ENCODE data around the gene ZP3.
"Not testable (repeated sequence)": the region's sequence is repeated elsewhere in the genome, so short reads cannot be mapped to it uniquely, and the experiment has no call there.

Gene ZP3

GRCh38 chr7:76443846-76444245, 19.1 kb downstream of the ZP3 start:
- not testable (repeated sequence) for DNase-seq

GRCh38 chr7:76445577-76446008, 20.8 kb downstream of the ZP3 start:
- peak in 1 of 2 experiments; percentile 13 for DNase-seq

DNA sequence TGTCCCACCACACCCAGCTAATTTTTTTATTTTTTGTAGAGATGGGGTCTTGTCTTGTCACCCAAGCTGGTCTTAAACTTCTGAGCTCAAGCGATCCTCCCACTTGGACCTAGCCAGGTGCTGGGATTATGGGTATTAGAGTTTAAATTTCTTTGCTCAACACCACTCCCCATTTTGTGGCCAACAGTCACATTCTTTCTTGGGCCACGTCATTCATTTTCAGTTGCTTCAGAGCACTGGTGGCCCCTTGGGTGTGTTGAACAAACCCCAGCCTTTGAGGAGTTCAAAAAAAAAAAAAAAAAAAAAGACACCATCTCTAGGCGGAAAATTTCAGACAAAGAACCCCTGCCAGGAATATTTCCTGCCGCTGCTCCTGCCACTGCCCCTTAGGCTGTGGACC, 32.3 kb downstream of the ZP3 start:
- not testable (repeated sequence) for DNase-seq

GRCh38 chr7:76458504-76458903, 33.8 kb downstream of the ZP3 start:
- DNase-seq, result not testable (repeated sequence)

DNA sequence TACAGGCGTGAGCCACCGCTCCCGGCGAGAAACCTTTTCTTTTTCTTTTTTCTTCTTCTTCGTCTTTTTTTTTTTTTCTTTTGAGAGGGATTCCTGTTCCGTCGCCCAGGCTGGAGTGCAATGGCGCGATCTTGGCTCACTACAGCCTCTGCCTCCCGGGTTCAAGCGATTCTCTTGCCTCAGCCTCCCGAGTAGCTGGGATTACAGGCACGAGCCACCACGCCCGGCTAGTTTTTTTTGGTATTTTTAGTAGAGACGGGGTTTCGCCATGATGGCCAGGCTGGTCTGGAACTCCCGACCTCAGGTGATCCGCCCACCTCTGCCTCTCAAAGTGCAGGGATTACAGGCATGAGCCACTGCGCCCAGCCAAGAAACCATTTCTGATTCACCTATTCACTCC, 36.0 kb downstream of the ZP3 start:
- DNase-seq, result not testable (repeated sequence)

DNA sequence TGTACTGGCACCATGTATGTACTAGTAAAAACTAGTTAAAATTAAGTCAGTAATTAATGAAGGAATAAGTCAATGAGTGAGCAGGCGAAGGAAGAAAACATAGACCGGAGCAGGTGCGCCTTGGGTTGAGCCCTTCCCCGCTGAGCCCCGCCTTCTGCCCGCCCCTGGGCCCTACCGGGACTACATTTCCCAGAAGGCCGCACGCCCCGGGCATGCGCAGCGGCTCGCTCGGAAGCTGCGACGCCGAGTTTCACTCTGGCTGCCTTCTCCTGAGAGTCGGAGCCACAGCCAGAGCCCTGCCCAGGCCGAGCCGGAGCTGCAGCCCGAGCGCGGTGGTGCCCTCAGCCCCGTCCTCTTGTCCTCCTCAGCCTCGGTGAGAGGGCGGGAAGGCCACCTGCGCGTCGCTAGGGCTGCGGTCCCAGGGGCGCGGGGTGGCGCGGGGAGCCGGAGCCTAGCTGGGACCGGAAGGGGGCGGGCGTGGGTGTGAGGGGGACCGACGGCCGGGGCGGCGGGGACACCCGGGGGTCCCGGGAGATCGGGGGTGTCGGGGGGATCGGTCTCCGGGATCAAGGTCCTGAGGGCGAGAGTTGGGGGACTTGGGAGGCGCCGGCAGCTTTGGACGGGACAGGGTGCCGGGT, 36.8 kb downstream of the ZP3 start, which contains the start of gene DTX2:
TSS of gene DTX2 (plus strand) at position 246 of the 638 bp plus-strand sequence. CDS start 18,801 bp downstream, outside the sequence.
- DNase-seq, result peak; percentile 46 to 56

DNA sequence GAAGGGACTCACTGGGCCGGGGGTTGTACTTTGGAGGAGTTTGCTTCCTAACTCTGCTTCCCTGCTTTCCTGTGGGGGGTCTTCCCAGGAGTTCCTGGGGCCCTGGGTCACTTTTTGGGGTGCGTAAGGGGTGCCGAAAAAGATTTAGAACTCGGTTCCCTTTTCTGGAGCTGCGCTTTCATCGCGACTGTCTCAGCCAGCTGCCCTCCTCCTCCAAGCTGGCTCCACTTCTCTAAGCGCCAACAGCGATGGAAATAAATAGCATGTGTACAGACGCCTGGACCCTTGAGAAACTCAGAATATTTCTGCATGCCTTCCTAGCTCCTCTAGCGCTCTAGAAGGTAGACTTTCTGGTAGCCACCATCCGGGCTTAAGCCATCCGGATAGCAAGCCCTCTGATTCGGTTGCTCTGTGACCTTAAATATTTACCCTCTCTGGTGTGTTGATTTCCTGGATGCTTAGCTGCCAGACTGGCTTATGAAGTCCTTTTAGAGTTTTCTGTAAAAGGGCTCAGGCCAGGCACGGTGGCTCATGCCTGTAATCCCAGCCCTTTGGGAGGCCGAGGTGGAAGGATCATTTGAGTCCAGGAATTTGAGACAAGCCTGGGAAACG, 37.6 kb downstream of the ZP3 start:
- DNase-seq, result not testable (repeated sequence)

DNA sequence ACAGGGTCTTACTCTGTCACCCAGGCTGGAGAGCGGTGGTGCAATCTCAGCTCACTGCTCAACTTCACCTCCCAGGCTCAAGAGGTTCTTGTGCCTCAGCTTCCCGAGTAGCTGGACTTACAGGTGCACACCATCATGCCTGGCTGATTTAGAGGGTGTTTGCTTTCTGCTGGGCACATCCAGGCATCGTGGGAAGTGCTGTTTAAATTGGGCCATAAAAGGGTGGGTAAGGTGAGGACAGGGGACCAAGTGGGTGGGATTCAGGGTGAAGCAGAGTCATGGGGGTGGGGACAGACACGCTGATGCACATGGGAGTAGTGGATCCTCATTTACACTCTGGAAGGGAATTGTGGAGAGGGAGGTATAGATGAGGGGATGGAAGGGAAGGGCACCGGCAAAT, 40.2 kb downstream of the ZP3 start:
- DNase-seq, result not testable (repeated sequence)

DNA sequence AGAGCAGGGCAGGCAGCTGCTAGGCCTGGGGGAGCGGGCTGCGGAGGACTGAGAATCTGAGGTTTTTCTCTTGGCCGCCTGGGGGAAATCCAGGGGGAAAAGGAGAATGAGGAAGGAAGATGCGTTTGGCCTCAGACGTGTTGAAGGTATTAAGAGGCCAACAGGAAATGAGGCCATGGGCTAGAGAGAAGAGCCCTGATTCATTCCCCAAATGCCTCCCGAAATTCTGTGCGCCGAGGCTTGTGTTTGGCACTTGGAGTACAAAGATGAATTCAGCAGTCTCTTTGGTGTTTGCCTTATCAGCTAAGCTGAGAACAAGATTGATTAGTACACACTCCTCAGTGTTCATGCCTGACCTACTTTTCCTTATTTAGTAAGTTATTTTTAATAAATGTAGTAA, 41.2 kb downstream of the ZP3 start:
- not testable (repeated sequence) for DNase-seq

DNA sequence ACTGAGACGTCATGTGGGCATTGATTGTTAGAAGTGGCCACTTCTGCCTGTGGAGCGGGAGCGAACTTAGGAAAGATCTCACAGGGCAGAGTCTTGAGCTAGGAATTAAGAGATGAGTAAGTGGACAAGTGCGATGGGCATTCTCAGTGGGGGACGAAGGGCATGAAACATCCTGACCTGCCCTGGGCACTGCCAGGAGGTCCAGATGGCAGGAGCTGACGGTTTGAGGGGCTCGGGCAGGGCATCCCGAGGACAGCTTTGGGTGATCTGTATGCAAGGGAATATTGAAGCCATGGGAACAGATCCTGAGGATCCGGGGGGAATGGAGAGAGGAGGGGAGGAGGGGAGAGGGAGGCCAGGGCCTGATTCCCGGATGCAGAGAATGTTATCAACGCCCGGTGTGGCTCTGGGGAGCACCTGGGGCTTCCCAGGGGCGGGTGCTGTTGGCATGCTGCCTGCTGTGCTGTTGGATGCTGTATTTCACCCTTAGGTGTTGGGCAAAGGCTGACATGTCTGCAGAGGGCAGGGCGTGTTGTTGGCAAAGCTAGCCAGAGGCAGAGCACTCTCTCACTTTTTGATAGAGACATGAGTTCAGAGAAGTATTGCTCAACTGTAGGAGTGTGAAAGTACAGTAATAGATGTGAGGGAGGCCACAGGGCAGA, 43.1 kb downstream of the ZP3 start:
- not testable (repeated sequence) for DNase-seq

- not testable (repeated sequence) for DNase-seq
Observed at GRCh38 chr7:76471556-76472221, 46.9 kb downstream of the ZP3 start.

GRCh38 chr7:76473097-76473496, 48.3 kb downstream of the ZP3 start:
- DNase-seq, result not testable (repeated sequence)

- DNase-seq, result not testable (repeated sequence)
Observed at GRCh38 chr7:76476280-76476679, 51.5 kb downstream of the ZP3 start.

- not testable (repeated sequence) for DNase-seq
Observed at GRCh38 chr7:76476742-76477474, 52.2 kb downstream of the ZP3 start.

GRCh38 chr7:76479628-76480027, 54.9 kb downstream of the ZP3 start:
- not testable (repeated sequence) for DNase-seq

GRCh38 chr7:76480403-76481253, 55.9 kb downstream of the ZP3 start:
- DNase-seq, result not testable (repeated sequence)

DNA sequence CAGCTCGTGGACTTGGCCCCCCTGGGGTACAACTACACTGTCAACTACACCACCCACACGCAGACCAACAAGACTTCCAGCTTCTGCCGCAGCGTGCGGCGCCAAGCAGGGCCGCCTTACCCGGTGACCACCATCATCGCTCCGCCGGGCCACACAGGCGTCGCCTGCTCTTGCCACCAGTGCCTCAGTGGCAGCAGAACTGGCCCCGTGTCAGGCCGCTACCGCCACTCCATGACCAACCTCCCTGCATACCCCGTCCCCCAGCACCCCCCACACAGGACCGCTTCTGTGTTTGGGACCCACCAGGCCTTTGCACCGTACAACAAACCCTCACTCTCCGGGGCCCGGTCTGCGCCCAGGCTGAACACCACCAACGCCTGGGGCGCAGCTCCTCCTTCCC, 57.9 kb downstream of the ZP3 start:
- not testable (repeated sequence) for DNase-seq

GRCh38 chr7:76483081-76483480, 58.3 kb downstream of the ZP3 start:
- DNase-seq, result not testable (repeated sequence)

- DNase-seq, result not testable (repeated sequence)
Observed at GRCh38 chr7:76484456-76484855, 59.7 kb downstream of the ZP3 start.

DNA sequence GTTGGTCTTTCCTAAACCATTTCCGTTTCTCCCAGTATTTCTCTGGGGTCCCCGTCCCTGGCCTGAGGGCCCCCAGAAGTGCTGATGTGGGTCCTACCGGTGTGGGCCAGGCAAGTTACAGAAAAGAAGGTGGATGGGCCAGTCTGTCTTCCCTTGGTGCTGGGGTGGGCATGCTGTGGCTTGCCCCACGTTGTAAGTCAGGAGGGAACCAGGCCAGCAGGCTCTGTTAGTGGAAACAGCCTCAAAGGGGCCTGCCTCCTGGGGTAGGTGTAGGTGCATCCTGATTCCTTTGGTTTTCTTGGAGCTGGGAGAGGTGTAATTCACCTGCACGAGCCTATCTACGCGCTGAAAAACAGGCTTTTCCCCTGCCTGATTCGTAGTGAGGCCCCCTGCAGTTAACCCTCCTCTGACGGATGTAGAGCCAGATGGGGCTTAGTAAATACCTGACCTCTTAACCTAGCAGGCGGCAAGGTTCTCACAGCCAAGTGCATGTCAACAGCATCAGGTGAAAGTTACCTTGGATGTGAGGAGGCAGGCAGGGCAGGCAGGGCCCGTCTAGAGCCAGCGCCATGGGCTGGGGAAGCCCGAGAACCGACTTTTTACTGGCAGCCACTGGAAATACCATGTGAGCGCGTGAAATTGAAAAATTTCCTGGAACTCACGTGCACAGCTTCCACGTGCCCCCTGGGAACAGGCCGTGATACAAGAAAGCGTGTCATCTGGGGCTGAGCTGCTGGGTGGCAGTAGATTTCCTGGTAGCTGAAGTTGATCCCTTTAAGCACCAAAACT, 61.3 kb downstream of the ZP3 start:
- not testable (repeated sequence) for DNase-seq

- DNase-seq, result peak; percentile 16 to 46
Observed at GRCh38 chr7:76486618-76487017, 61.9 kb downstream of the ZP3 start.

All from activated CD4-positive, alpha-beta T cell treated with anti-CD3 and anti-CD28 coated beads, Interleukin-2, amount 50 U/mL, for 48 hours (primary cell).